IMR-90 (cell line): ENCODE data around the gene ZKSCAN8. TPM values are rescaled to one million over a fixed set of nuclear protein-coding genes. Genes with fewer than 3 reads are reported as not detected.

Experiments used
- ATAC-seq: fragments of 200-7000 bp; cut with Tn5 transposase; 2 replicates; pipeline ENCODE4 v1.9.1; 2020; ENCODE audit warnings: low read depth, mild to moderate bottlenecking, moderate library complexity
- BruUV-seq: library from RNA; stranded (reverse); fragments of 400-500 nt; replicated peaks from 2 replicates; lab custom pipeline; 2021; lab: Mats Ljungman, UMichigan
- CTCF ChIA-PET: fragments of 300-600 bp; formaldehyde crosslinking; extraction: SDS; loops from one replicate; lab custom pipeline; 2021; ENCODE audit warnings: antibody characterized with exemption; lab: Yijun Ruan, JAX
- POLR2A ChIA-PET: fragments of 300-600 bp; sonication (Branson Sonifier 250); formaldehyde crosslinking; loops from one replicate; lab custom pipeline; 2022; ENCODE audit warnings: antibody characterized with exemption; ENCODE audit not compliant: unreplicated experiment; lab: Charles Lee
- DNase-seq: peaks from one replicate; pipeline ENCODE4 v3.0.0; 2013
- H2AFZ ChIP-seq: replicated peaks from 2 replicates; pipeline ENCODE3; 2013; ENCODE audit warnings: low read length, mild to moderate bottlenecking; ENCODE audit not compliant: poor library complexity
- H2AK5ac ChIP-seq: 2 replicates; pipeline ENCODE4 v1.6.1; 2013; ENCODE audit warnings: low read depth, low read length, inconsistent platforms
- H2AK9ac ChIP-seq: replicated peaks from 2 replicates; pipeline ENCODE3; 2013; ENCODE audit warnings: mild to moderate bottlenecking, low read depth, low read length, moderate library complexity; ENCODE audit not compliant: poor library complexity
- H2BK120ac ChIP-seq: 2 replicates; pipeline ENCODE4 v1.6.1; 2013; ENCODE audit warnings: low read depth, low read length, inconsistent platforms
- H2BK15ac ChIP-seq: 3 replicates; pipeline ENCODE4 v1.6.1; 2013; ENCODE audit warnings: low read depth, low read length, inconsistent platforms
- H2BK20ac ChIP-seq: 2 replicates; pipeline ENCODE4 v1.6.1; 2013; ENCODE audit warnings: low read depth, mild to moderate bottlenecking, inconsistent platforms, low read length, moderate library complexity
- H2BK5ac ChIP-seq: 2 replicates; pipeline ENCODE4 v1.6.1; 2013; ENCODE audit warnings: mild to moderate bottlenecking, low read depth, low read length, inconsistent platforms; ENCODE audit not compliant: poor library complexity, severe bottlenecking
- H3K14ac ChIP-seq: replicated peaks from 2 replicates; pipeline ENCODE4 v1.6.1; 2013; ENCODE audit warnings: low read depth, low read length, inconsistent platforms
- H3K18ac ChIP-seq: 2 replicates; pipeline ENCODE4 v1.6.1; 2013; ENCODE audit warnings: low read depth, low read length, control low read depth
- H3K23ac ChIP-seq: 2 replicates; pipeline ENCODE4 v1.6.1; 2013; ENCODE audit warnings: low read depth, low read length, inconsistent platforms
- H3K27ac ChIP-seq: 2 replicates; pipeline ENCODE4 v1.5.1; 2013; ENCODE audit warnings: mild to moderate bottlenecking, control low read depth, low read length; ENCODE audit not compliant: insufficient read depth
- H3K27me3 ChIP-seq: 2 replicates; pipeline ENCODE4 v1.6.1; 2013; ENCODE audit warnings: low read length; ENCODE audit not compliant: control insufficient read depth, insufficient read depth
- H3K36me3 ChIP-seq: 2 replicates; pipeline ENCODE4 v1.6.1; 2013; ENCODE audit warnings: low read length, mixed read lengths; ENCODE audit not compliant: control insufficient read depth, insufficient read depth
- H3K4ac ChIP-seq: 2 replicates; pipeline ENCODE4 v1.6.1; 2013; ENCODE audit warnings: low read depth, low read length, inconsistent platforms
- H3K4me1 ChIP-seq: 2 replicates; pipeline ENCODE4 v1.6.1; 2013; ENCODE audit warnings: low read length, mixed read lengths; ENCODE audit not compliant: control insufficient read depth, insufficient read depth
- H3K4me2 ChIP-seq: 2 replicates; pipeline ENCODE4 v1.6.1; 2013; ENCODE audit warnings: low read depth, mild to moderate bottlenecking, control low read depth, low read length, moderate library complexity
- H3K4me3 ChIP-seq: 2 replicates; pipeline ENCODE4 v1.5.1; 2013; ENCODE audit warnings: low read depth, mild to moderate bottlenecking, control low read depth, low read length, moderate library complexity; ENCODE audit not compliant: insufficient read depth
- H3K56ac ChIP-seq: 2 replicates; pipeline ENCODE4 v1.6.1; 2013; ENCODE audit warnings: low read length, inconsistent platforms; ENCODE audit not compliant: insufficient read depth; ENCODE audit errors: extremely low read depth
- H3K79me1 ChIP-seq, 2 experiments: 2 replicates each; pipeline ENCODE4 v1.6.1; 2013; ENCODE audit warnings: low read length in 2 of 2, inconsistent platforms in 1 of 2, low read depth in 1 of 2
- H3K9ac ChIP-seq: 2 replicates; pipeline ENCODE4 v1.6.1; 2013; ENCODE audit warnings: low read depth, low read length, control low read depth
- H3K9me1 ChIP-seq: 2 replicates; pipeline ENCODE4 v1.6.1; 2013; ENCODE audit warnings: low read length, inconsistent platforms; ENCODE audit not compliant: insufficient read depth
- H3K9me3 ChIP-seq: 2 replicates; pipeline ENCODE4 v1.6.1; 2013; ENCODE audit warnings: low read length; ENCODE audit not compliant: control insufficient read depth, insufficient read depth
- H4K20me1 ChIP-seq: 2 replicates; pipeline ENCODE4 v1.6.1; 2013; ENCODE audit warnings: low read length, inconsistent platforms; ENCODE audit not compliant: insufficient read depth
- H4K5ac ChIP-seq: 2 replicates; pipeline ENCODE4 v1.6.1; 2013; ENCODE audit warnings: mild to moderate bottlenecking, low read depth, low read length, control low read depth
- H4K8ac ChIP-seq, 2 experiments: 2 replicates each; pipeline ENCODE4 v1.6.1; 2013; ENCODE audit warnings: low read depth in 2 of 2, low read length in 2 of 2, control low read depth in 1 of 2, inconsistent platforms in 1 of 2
- H4K91ac ChIP-seq: 2 replicates; pipeline ENCODE4 v1.6.1; 2013; ENCODE audit warnings: low read depth, low read length, inconsistent platforms; ENCODE audit not compliant: insufficient read depth
- BHLHE40 ChIP-seq: fragments of 150-350 bp; IDR thresholded peaks from 2 replicates; pipeline ENCODE4 v1.6.1; 2016; ENCODE audit warnings: mild to moderate bottlenecking, low read depth, low read length
- CEBPB ChIP-seq: IDR thresholded peaks from 2 replicates; pipeline ENCODE4 v1.6.1; 2012; ENCODE audit warnings: low read depth, low read length, improper control_type of control experiment
- CHD1 ChIP-seq: IDR thresholded peaks from 2 replicates; pipeline ENCODE4 v1.6.1; 2012; ENCODE audit warnings: low read depth, low read length, improper control_type of control experiment
- CTCF ChIP-seq: conservative IDR thresholded peaks from 2 replicates; pipeline ENCODE4 v1.5.1; 2012; ENCODE audit warnings: mild to moderate bottlenecking, low read depth, low read length, improper control_type of control experiment
- ELK1 ChIP-seq: fragments of 150-350 bp; IDR thresholded peaks from 2 replicates; pipeline ENCODE4 v1.6.1; 2016; ENCODE audit warnings: low read depth, mild to moderate bottlenecking, low read length, moderate library complexity, borderline replicate concordance
- FOS ChIP-seq: fragments of 150-350 bp; IDR thresholded peaks from 2 replicates; pipeline ENCODE4 v1.6.1; 2016; ENCODE audit warnings: low read depth, low read length
- MAFK ChIP-seq: IDR thresholded peaks from 2 replicates; pipeline ENCODE4 v1.6.1; 2012; ENCODE audit warnings: low read depth, low read length, improper control_type of control experiment
- MAZ ChIP-seq: IDR thresholded peaks from 2 replicates; pipeline ENCODE4 v1.6.1; 2012; ENCODE audit warnings: low read depth, mild to moderate bottlenecking, low read length, improper control_type of control experiment, moderate library complexity, borderline replicate concordance
- MXI1 ChIP-seq: IDR thresholded peaks from 2 replicates; pipeline ENCODE4 v1.6.1; 2012; ENCODE audit warnings: low read depth, mild to moderate bottlenecking, low read length, moderate library complexity, borderline replicate concordance
- NFE2L2 ChIP-seq: fragments of 150-350 bp; IDR thresholded peaks from 2 replicates; pipeline ENCODE4 v1.6.1; 2016; ENCODE audit warnings: low read depth, mild to moderate bottlenecking, low read length
- POLR2A ChIP-seq: IDR thresholded peaks from 2 replicates; pipeline ENCODE4 v1.6.1; 2012; ENCODE audit warnings: mild to moderate bottlenecking, low read depth, low read length
- RAD21 ChIP-seq: IDR thresholded peaks from 2 replicates; pipeline ENCODE4 v1.6.1; 2012; ENCODE audit warnings: low read length, improper control_type of control experiment
- RCOR1 ChIP-seq: IDR thresholded peaks from 2 replicates; pipeline ENCODE4 v1.6.1; 2012; ENCODE audit warnings: mild to moderate bottlenecking, low read length, improper control_type of control experiment; ENCODE audit not compliant: insufficient replicate concordance
- RFX5 ChIP-seq: IDR thresholded peaks from 2 replicates; pipeline ENCODE4 v1.8.0; 2012; ENCODE audit warnings: low read depth, mild to moderate bottlenecking, low read length, moderate library complexity
- SMC3 ChIP-seq: fragments of 150-350 bp; IDR thresholded peaks from 2 replicates; pipeline ENCODE4 v1.6.1; 2016; ENCODE audit warnings: low read depth, mild to moderate bottlenecking, antibody characterized with exemption, low read length, moderate library complexity
- USF2 ChIP-seq: fragments of 150-350 bp; IDR thresholded peaks from 2 replicates; pipeline ENCODE4 v1.6.1; 2017; ENCODE audit warnings: mild to moderate bottlenecking, antibody characterized with exemption, low read length, low read depth
- WGBS, 2 experiments: methylation state at CpG; one replicate each; pipeline versions ENCODE4 v1.1.5 to v1.1.7; 2013; ENCODE audit warnings: missing lambda C conversion rate in 2 of 2; ENCODE audit not compliant: insufficient read length in 1 of 2; ENCODE audit errors: extremely low coverage in 2 of 2; 5-methylcytosine and 5-hydroxymethylcytosine counted together
- dilution Hi-C: fragments of 300-500 bp; cut with HindIII; formaldehyde crosslinking; loops from one replicate; pipeline ENCODE4 v1.14.3; 2018; ENCODE audit warnings: low sequenced_read_pairs; ENCODE audit not compliant: unreplicated experiment
- in situ Hi-C: fragments of 300-500 bp; cut with MboI; formaldehyde crosslinking; loops from 3 replicates; pipeline ENCODE4 v1.14.3; 2019; ENCODE audit warnings: low sequenced_read_pairs, inconsistent platforms, mixed read lengths
- intact Hi-C: fragments of 100-400 bp; cut with micrococcal nuclease; formaldehyde crosslinking; loops from 2 replicates; pipeline ENCODE4 v1.10.0; 2022
- polyA plus RNA-seq, 3 experiments: library from polyadenylated mRNA; depleted of rRNA; stranded (reverse); fragments of >200 nt; gene quantifications; 2 replicates each; pipeline ENCODE4 v1.2.3, GENCODE V29; 2012; ENCODE audit warnings: low replicate concordance in 1 of 3
- total RNA-seq: library from RNA; depleted of rRNA; stranded (reverse); fragments of >200 nt; gene quantifications from 2 replicates; pipeline ENCODE4 v1.2.3, GENCODE V29; 2012

Gene ZKSCAN8
- total and polyA plus RNA-seq, 2 of the 4 experiments (the other 2 are of a cell fraction): 8.3 to 22.8 TPM

GRCh38 chr6:28171271-28171670, 29.6 kb downstream of the ZKSCAN8 start:
- no peak overlapping the region for H2BK5ac ChIP-seq
- H3K14ac ChIP-seq: no peak overlapping the region
- no peaks in the 10 kb centered on the region for H3K9me1 ChIP-seq
- DNase-seq: no peak
- H3K9me3 ChIP-seq: no peaks in the 10 kb centered on the region
- no peaks in the 10 kb centered on the region for H3K27me3 ChIP-seq
- in situ Hi-C loops (no loop called here), dilution Hi-C loops (no loop called here), intact Hi-C loops (no loop called here)
- H4K91ac ChIP-seq: no peak overlapping the region
- no peak overlapping the region for H2BK120ac ChIP-seq
- H2AK9ac ChIP-seq: no peak overlapping the region
- H3K4me3 ChIP-seq: no peak overlapping the region
- no peak overlapping the region for H3K27ac ChIP-seq
- BruUV-seq: no TSS peak
- no peak overlapping the region for H4K5ac ChIP-seq
- H3K79me1 ChIP-seq: peaks cover 0 to 3% of the 10 kb centered on the region in 2 experiments; a peak in 1 of 4 replicates
- no peak overlapping the region for H3K56ac ChIP-seq
- TF ChIP-seq CEBPB: no peak
- no peak for TF ChIP-seq RFX5
- no peak for TF ChIP-seq MXI1
- no peak for TF ChIP-seq ELK1
- no peak for TF ChIP-seq NFE2L2
- no peak for TF ChIP-seq RAD21
- TF ChIP-seq CHD1: no peak
- no peak for TF ChIP-seq RCOR1
- TF ChIP-seq SMC3: no peak
- no peak for TF ChIP-seq BHLHE40
- TF ChIP-seq CTCF: no peak
- no peak for TF ChIP-seq MAFK
- TF ChIP-seq FOS: no peak
- TF ChIP-seq MAZ: no peak
- TF ChIP-seq POLR2A: no peak
- TF ChIP-seq USF2: no peak
- ATAC-seq: no peak
- no peak overlapping the region for H4K8ac ChIP-seq
- WGBS, 2 experiments: no CpG with 5 or more reads among the region's 2 CpGs
- H3K4ac ChIP-seq: no peak overlapping the region
- no peak overlapping the region for H2BK15ac ChIP-seq
- no peak overlapping the region for H2AK5ac ChIP-seq
- no peaks in the 10 kb centered on the region for H4K20me1 ChIP-seq
- ChIA-PET POLR2A (no interaction called here), CTCF (no interaction called here)
- H3K9ac ChIP-seq: no peak overlapping the region
- no peak overlapping the region for H2AFZ ChIP-seq
- H2BK20ac ChIP-seq: no peak overlapping the region
- H3K36me3 ChIP-seq: no peaks in the 10 kb centered on the region
- H3K23ac ChIP-seq: no peak overlapping the region
- no peak overlapping the region for H3K4me2 ChIP-seq
- no peak overlapping the region for H3K18ac ChIP-seq
- no peaks in the 10 kb centered on the region; the same call in 1 of the 2 replicates for H3K4me1 ChIP-seq
